Pancreas (tissue), 10 donors: ENCODE results near the gene PATE2. TPM values are rescaled to one million over a fixed set of nuclear protein-coding genes. Genes with fewer than 3 reads are reported as not detected.

Experiments
- ATAC-seq, 4 donors: fragments of 200-7000 bp; cut with Tn5 transposase; one replicate each; pipeline versions ENCODE4 v1.8.0 to v1.9.1; 2020; ENCODE audit warnings: mild to moderate bottlenecking in 4 of 4, moderate library complexity in 4 of 4
- DNase-seq, 6 donors: peaks; one replicate each; pipeline ENCODE4 v3.0.0-alpha.2; 2020
- FAIRE-seq: peaks from 2 replicates; lab custom pipeline; 2012; peaks lifted over from hg19 to GRCh38; lab: Jason Lieb, UNC
- H3K27ac ChIP-seq, 4 donors: fragments of 200-600 bp; sonication (generic); 1 replicate in 3 of 4; 2 replicates in 1 of 4; pipeline versions ENCODE4 v1.5.0 to v1.8.0; 2020
- H3K27me3 ChIP-seq, 4 donors: fragments of 200-600 bp; one replicate each; pipeline ENCODE4 v1.8.0; 2021
- H3K36me3 ChIP-seq, 3 donors: fragments of 200-600 bp; sonication (generic) in 1 of 3; one replicate each; pipeline versions ENCODE4 v1.5.0 to v1.8.0; 2020 to 2021
- H3K4me1 ChIP-seq, 3 donors: fragments of 200-600 bp; one replicate each; pipeline ENCODE4 v1.8.0; 2021
- H3K4me3 ChIP-seq, 4 donors: fragments of 200-600 bp; sonication (generic) in 2 of 4; one replicate each; pipeline versions ENCODE4 v1.5.0 to v1.8.0; 2020 to 2021
- H3K9me3 ChIP-seq, 4 donors: fragments of 200-600 bp; one replicate each; pipeline ENCODE4 v1.8.0; 2021
- WGBS, 2 donors: extraction: QIAGEN DNeasy Blood & Tissue Kit; methylation state at CpG; one replicate each; pipeline ENCODE4 v1.1.7; 2013; 5-methylcytosine and 5-hydroxymethylcytosine counted together
- intact Hi-C, 3 donors: fragments of 100-400 bp; cut with DNase I; formaldehyde crosslinking; loops; one replicate each; pipeline versions ENCODE4 v1.11.1 to v1.14.2; 2022
- polyA plus RNA-seq, 2 donors: library from polyadenylated mRNA; stranded (reverse); fragments of 200-250 nt; gene quantifications; one replicate each; pipeline ENCODE4 v1.2.3, GENCODE V29; 2013
- total RNA-seq, 6 donors: library from RNA; stranded (reverse); fragmentation: NEBNext Ultra II Directional in 4 of 6; extraction: Animal tissue kit (Norgen Biotek cat#: 25700) in 4 of 6; gene quantifications; one replicate each; pipeline versions ENCODE4 v1.2.1 to v1.2.4, GENCODE V29; 2021 to 2023
- TF ChIP-seq, protein P1 (sequence below), 4 donors: fragments of 200-600 bp; sonication (generic) in 3 of 4; IDR thresholded peaks; one replicate each; pipeline versions ENCODE4 v1.5.0 to v1.8.0; 2021; ENCODE audit warnings: antibody characterized with exemption in 4 of 4
- donor health status: healthy with polysubstance abuse.
- donor health status: DM: no; HTN: no; CAD: no; lungs with moderate emphysema.
- donor health status: DM: no; HTN: no; CAD: no.
- donor health status: control.
- donor health status: control.
- donor health status: Bipolar disorder and iron deficiency.
- donor health status: DM: yes; HTN: yes; CAD: no.
- donor health status: DM: no; HTN: no; CAD: no.
- donor health status: DM: no; HTN: no; CAD: no.
- donor health status: DM: yes; HTN: yes; CAD: no.

The PATE2 gene
- total and polyA plus RNA-seq, 8 donors: 0.08 TPM; not detected in 7

DNA sequence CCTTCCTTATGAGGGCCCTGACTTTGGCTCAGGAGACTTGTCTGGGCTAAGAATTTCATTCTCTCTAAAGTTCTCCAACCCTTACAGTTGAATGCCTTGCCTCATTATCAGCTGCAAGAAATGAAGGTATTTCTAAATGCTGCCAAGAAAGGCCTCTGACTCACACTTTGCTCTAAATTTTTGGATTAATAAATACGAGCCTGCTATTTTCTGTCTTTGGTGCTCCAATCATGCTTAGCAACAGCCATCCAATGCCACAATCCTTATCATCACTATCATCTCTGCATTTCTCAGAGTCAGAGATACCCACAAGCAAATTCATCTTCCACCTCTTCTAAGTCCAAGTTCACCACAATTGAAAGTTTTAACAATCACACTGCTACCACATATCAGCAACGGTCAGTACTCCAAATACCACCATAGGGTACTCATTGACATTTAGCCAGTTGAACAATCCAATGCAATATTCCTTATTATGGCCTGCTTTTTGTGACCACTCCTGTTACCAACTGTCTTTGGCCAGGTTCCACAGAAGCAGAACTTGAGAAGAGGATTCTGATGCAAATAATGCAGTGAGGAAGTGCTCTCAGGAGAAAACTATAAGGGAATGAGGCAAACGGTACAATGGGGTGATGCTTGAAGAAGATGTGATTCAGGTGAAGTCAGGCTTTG is 5.7 kb downstream of the PATE2 start:
- 68 to 77% methylated on average over 3 of the region's 3 CpGs for WGBS, 2 donors
- Histone ChIP-seq H3K4me1 (no peaks in the 10 kb centered on the region), H3K4me3 (no peak overlapping the region), H3K27me3 (no peaks in the 10 kb centered on the region), H3K27ac (no peak overlapping the region), H3K9me3 (no peaks in the 10 kb centered on the region), H3K36me3 (no peaks in the 10 kb centered on the region)
- no peak for FAIRE-seq
- no peak for DNase-seq
- TF ChIP-seq, protein P1, sequence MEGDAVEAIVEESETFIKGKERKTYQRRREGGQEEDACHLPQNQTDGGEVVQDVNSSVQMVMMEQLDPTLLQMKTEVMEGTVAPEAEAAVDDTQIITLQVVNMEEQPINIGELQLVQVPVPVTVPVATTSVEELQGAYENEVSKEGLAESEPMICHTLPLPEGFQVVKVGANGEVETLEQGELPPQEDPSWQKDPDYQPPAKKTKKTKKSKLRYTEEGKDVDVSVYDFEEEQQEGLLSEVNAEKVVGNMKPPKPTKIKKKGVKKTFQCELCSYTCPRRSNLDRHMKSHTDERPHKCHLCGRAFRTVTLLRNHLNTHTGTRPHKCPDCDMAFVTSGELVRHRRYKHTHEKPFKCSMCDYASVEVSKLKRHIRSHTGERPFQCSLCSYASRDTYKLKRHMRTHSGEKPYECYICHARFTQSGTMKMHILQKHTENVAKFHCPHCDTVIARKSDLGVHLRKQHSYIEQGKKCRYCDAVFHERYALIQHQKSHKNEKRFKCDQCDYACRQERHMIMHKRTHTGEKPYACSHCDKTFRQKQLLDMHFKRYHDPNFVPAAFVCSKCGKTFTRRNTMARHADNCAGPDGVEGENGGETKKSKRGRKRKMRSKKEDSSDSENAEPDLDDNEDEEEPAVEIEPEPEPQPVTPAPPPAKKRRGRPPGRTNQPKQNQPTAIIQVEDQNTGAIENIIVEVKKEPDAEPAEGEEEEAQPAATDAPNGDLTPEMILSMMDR (IDR thresholded peaks at IDR 0.05): no peak
- intact Hi-C loops: no loop called here
- no peak for ATAC-seq

DNA sequence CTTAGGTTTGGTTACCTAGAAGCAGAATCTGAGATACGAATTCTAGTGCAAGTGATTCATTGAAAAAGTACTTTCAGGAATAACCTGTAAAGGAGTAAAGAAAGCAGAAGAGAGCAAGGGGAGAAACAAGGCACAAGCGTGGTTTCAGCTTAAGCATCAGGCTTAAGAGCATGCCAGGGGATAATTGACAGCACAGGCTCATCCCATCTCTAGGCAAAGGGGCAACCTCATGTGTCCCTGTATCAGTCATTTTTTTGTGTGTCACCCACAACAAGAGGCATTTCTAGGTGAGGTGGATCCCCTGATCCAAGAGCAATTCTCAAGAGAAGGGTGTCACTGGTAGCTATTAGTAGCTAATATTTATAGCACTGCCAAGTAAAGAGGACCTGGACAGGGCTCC is 8.0 kb downstream of the PATE2 start:
- 50 to 55% methylated on average over 2 of the region's 2 CpGs for WGBS, 2 donors
- Histone ChIP-seq H3K27me3 (no peaks in the 10 kb centered on the region), H3K4me3 (no peak overlapping the region), H3K4me1 (no peaks in the 10 kb centered on the region), H3K9me3 (no peaks in the 10 kb centered on the region), H3K36me3 (no peaks in the 10 kb centered on the region), H3K27ac (no peak overlapping the region)
- TF ChIP-seq, protein P1 (IDR thresholded peaks at IDR 0.05): no peak
- DNase-seq: no peak
- ATAC-seq: no peak
- intact Hi-C loops: no loop called here
- FAIRE-seq: no peak

DNA sequence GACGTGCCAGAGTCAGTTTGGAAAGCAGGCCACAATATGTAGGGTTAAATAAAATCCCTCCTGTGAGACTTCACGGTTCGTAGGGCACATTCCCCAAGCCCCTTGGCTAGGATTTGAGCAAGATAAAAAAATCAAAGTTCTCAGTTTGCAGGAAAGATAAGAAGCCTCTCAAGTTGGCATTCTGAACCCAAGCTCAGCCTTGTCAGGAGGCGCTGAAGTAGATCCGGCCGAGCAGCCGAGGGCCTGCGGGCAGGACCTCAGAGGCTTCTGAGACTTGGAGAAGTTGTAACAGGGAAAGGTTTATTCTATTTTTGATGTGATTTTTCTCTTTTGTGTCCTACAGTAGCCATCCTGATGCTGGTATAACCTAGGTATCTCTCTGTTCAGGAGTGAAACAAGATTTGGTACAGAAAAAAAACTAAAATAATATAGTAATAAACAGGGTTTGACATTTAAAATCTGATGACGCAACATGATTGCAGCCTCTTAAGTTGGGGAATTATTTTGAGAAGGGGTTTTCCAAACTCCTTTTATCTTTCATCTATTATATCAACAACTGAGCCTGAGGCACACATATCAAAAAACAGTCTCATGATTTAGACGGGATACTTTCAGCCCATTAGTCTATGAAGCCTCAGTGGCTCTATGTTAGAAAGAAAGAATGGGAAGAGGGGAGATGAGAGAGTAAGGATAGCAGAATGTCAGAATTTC is 10.1 kb downstream of the PATE2 start:
- DNase-seq: no peak
- no peak for FAIRE-seq
- WGBS, 2 donors: 39 to 47% methylated on average over 10 of the region's 10 CpGs
- intact Hi-C loops: no loop called here
- Histone ChIP-seq H3K4me1 (no peaks in the 10 kb centered on the region), H3K27ac (no peak overlapping the region), H3K36me3 (no peaks in the 10 kb centered on the region), H3K9me3 (no peaks in the 10 kb centered on the region), H3K27me3 (no peaks in the 10 kb centered on the region), H3K4me3 (no peak overlapping the region)
- TF ChIP-seq, protein P1 (IDR thresholded peaks at IDR 0.05): no peak
- no peak for ATAC-seq

DNA sequence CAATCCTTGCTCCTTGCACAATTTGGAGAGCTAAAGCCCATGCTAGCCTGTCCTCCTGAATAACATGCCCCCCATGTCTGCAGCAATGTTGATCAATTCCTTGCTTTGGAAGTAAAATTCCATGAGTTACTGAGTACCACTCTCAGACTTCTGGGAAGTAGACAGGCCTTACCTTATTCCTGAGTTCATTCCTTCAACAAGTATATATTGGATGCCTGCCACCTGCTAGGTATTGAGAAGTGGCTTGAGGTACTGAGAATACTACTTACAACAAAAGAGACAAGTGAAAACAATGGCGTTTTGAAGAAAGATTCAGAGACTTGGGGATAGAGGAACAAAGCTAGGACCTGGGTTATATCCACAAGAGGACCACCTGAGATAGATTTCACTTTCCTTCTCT is 12.4 kb downstream of the PATE2 start:
- H3K27ac ChIP-seq: no peak overlapping the region
- no peaks in the 10 kb centered on the region for H3K9me3 ChIP-seq
- no peak overlapping the region for H3K4me3 ChIP-seq
- WGBS, 2 donors: 31 to 38% methylated on average over 1 of the region's 1 CpG
- H3K4me1 ChIP-seq: no peaks in the 10 kb centered on the region
- TF ChIP-seq, protein P1 (IDR thresholded peaks at IDR 0.05): no peak
- H3K36me3 ChIP-seq: no peaks in the 10 kb centered on the region
- DNase-seq (no peak), ATAC-seq (no peak), FAIRE-seq (no peak)
- intact Hi-C loops: no loop called here
- no peaks in the 10 kb centered on the region for H3K27me3 ChIP-seq

DNA sequence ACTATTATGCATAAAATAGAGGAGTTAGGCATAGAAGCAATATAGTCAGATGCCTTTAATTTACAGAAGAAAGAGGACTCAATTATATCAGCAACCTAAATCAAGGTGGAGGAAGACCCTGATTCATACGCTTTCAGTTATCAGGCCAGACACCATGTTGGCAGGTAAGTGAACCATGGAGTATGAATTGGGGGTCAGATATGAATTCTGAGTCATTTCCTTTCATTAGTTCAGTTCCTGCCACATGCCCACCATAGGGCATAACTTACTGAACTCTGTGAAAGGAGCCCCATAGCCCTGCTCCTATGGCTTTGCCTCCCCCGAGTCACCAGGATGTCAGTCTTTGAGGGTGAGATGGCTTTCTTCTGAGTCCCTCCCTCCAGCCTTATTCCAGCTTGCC is 15.1 kb downstream of the PATE2 start:
- Histone ChIP-seq H3K36me3 (no peaks in the 10 kb centered on the region), H3K4me3 (no peak overlapping the region), H3K27me3 (no peaks in the 10 kb centered on the region), H3K9me3 (no peaks in the 10 kb centered on the region), H3K4me1 (no peaks in the 10 kb centered on the region), H3K27ac (no peak overlapping the region)
- ATAC-seq (no peak), DNase-seq (no peak), FAIRE-seq (no peak)
- intact Hi-C loops: no loop called here
- WGBS, 2 donors: 83 to 92% methylated on average over 2 of the region's 2 CpGs
- TF ChIP-seq, protein P1 (IDR thresholded peaks at IDR 0.05): no peak
